Renal cortical epithelial cell (primary cell): Measurements from ENCODE around the gene CLEC3B. TPM values are rescaled to one million over a fixed set of nuclear protein-coding genes. Genes with fewer than 3 reads are reported as not detected.
A peak's percentile ranks its signal among the peaks of the same experiment; 100 is the strongest.
"Not testable (repeated sequence)": the region's sequence is repeated elsewhere in the genome, so short reads cannot be mapped to it uniquely, and the experiment has no call there.

Experiments used
- DNase-seq: peaks from one replicate; pipeline ENCODE4 v3.0.0-alpha.2; 2011; ENCODE audit warnings: low read depth
- total RNA-seq: library from RNA; depleted of rRNA; stranded (reverse); fragments of >200 nt; gene quantifications from 2 replicates; pipeline ENCODE4 v1.2.3, GENCODE V29; 2014

CLEC3B gene
- 0.55 TPM in 1 of 2 replicates, not detected in the other for total RNA-seq

DNA sequence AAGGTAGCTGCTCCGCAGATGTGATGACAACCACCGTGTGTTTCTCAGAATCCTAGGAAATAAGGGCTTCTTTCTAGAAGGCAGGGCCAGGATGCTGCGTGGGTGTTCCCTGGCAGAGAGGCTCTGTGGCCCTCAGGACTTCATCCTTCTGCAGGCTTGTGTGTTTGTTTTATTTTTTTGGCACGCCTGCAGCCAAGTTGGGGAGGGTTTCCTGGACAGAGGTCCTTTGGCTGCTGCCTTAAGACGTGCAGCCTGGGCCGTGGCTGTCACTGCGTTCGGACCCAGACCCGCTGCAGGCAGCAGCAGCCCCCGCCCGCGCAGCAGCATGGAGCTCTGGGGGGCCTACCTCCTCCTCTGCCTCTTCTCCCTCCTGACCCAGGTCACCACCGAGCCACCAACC, at the start of gene CLEC3B:
CLEC3B (plus strand) TSS at position 266 of the 400 bp plus-strand sequence; CDS start at position 326, 60 bp downstream.
- DNase-seq, result no peak

GRCh38 chr3:44981220-44981619, 44.9 kb upstream of the CLEC3B start:
- DNase-seq, result peak; percentile 29

DNA sequence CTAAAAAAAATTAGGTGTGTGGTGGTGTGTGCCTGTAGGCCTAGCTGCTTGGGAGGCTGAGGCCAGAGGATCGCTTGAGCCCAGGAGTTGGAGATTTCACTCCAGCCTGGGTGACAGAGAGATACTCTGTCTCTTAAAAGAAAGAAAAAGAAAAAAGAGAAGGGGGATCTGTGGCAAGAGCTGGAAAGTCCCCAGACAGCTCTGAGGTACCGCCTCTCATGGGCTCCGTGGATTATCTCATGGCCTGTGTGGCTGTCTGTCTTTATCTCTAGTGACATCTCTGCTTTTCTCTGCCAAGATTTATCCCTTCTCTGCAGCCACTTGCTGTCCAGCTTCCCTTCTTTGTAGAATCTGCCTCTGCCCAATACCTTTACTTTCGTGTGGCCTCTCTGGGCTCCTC, 44.4 kb upstream of the CLEC3B start:
- no peak for DNase-seq

DNA sequence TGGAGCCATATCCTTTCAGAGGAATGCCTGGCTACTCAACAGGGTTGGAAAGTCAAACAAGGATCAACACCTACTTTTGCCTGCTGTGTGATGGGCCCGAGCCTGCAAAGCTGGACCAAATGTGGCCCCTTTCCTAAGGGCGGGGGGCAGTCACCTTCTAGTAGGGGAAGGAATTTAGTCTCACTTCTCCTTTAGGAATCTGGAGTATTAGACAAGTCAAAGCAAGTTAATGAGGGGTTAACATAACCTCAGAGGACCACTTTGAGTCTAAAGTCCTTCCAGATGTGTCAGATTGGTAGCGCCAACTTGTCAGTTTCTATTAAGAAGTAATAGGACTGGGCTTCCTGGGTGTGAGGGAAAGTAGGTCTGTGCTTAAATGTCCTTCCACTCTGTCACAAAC, 43.3 kb upstream of the CLEC3B start:
- DNase-seq, result no peak

GRCh38 chr3:44983484-44983941, 42.6 kb upstream of the CLEC3B start:
- no peak for DNase-seq

GRCh38 chr3:44984335-44984734, 41.8 kb upstream of the CLEC3B start:
- DNase-seq, result peak; percentile 41

DNA sequence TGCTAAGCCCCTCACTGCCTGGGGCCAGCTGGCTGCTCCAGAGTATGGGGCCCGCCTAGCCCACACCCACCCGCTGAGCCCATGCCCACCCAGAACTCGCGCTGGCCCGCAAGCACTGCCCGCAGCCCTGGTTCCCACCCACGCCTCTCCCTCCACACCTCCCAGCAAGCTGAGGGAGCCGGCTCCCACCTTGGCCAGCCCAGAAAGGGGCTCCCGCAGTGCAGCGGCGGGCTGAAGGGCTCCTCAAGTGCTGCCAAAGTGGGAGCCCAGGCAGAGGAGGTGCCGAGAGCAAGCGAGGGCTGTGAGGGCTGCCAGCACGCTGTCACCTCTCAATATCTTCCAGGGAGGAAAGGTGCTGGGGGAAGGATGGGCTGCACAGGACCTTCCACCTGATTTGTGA, 39.8 kb upstream of the CLEC3B start:
- not testable (repeated sequence) for DNase-seq

- DNase-seq, result no peak
Measured at GRCh38 chr3:44987332-44987731, 38.8 kb upstream of the CLEC3B start.

GRCh38 chr3:44988073-44988472, 38.0 kb upstream of the CLEC3B start:
- no peak for DNase-seq

GRCh38 chr3:44989141-44989540, 37.0 kb upstream of the CLEC3B start:
- DNase-seq, result no peak

- no peak for DNase-seq
Measured at GRCh38 chr3:44989636-44990373, 36.3 kb upstream of the CLEC3B start.

GRCh38 chr3:44991326-44991725, 34.8 kb upstream of the CLEC3B start:
- no peak for DNase-seq

- no peak for DNase-seq
Measured at GRCh38 chr3:44992555-44993470, 33.3 kb upstream of the CLEC3B start.

DNA sequence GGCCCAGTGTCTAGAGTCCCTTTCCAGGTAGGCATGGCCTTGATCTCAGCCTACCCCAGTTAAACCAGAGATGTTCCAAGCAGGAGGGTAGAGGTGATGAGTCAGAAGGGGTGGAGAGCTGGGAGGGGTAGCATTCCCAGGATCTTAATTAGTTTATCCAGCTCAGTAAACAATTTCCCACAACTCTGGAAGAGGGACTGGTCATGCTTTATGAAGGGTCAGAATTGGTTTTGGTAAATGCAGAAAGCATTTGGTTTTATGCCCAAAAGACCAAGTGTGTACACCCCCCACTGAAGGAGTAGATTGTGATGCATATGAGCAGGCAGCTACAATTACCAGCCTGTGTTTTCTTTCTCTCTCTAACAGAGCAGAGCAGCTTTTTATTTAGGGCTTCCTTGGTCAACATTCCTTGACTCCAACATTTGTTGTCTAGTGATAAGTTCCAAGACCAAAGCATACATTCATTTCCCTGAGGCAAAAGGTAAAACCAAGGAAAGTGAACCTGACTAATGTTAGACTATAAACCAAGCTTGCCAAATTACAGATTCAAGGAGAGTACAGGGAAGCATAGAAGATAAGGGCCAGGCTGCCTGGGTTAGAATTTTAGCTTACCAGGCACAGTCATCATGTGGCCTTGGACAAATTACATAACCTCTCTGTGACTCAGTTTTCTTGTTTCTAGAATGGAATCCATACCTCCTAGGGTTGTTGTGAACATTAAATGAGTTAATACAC, 32.5 kb upstream of the CLEC3B start:
- peak; percentile 94 for DNase-seq

GRCh38 chr3:44995142-44995770, 30.8 kb upstream of the CLEC3B start:
- peak; percentile 72 for DNase-seq

- peak; percentile 47 for DNase-seq
Measured at GRCh38 chr3:44996556-44996969, 29.5 kb upstream of the CLEC3B start.

GRCh38 chr3:44999782-45000181, 26.3 kb upstream of the CLEC3B start:
- no peak for DNase-seq

GRCh38 chr3:45000823-45001222, 25.3 kb upstream of the CLEC3B start:
- no peak for DNase-seq

GRCh38 chr3:45001738-45002137, 24.4 kb upstream of the CLEC3B start:
- DNase-seq, result no peak

- DNase-seq, result no peak
Measured at GRCh38 chr3:45002139-45002660, 23.9 kb upstream of the CLEC3B start.

GRCh38 chr3:45002720-45003119, 23.4 kb upstream of the CLEC3B start:
- DNase-seq, result no peak
